HTERT RPE-1 (cell line): ENCODE results near the gene FAM163B.

Source experiments
- in situ Hi-C: fragments of 300-500 bp; cut with MboI; formaldehyde crosslinking; loops from 4 replicates; pipeline ENCODE4 v1.14.3; 2020; ENCODE audit warnings: low sequenced_read_pairs

Gene FAM163B

DNA sequence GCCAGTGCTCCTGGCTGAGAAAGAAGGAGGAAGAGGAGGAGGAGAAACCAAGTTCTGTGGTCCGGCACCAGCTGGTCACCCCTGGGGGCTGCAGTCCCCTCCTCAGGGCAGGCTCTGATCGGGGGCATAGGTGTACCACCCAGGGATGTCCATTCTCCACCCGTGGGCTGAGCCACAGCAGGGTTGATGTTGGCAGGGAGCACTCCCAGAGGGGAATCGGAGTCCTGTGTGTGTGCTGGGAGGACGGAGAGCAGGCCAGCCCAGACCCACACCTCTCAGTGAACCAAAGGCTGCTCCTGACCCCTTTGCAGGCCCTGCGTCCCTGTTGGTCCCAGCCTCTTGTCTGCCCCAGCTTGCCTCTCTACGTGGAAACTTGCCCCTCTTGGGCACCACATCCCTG, 79.3 kb downstream of the FAM163B start:
- in situ Hi-C loops = no loop called here

- in situ Hi-C loops = no loop called here
These were observed 79.7 kb downstream of the FAM163B start for GRCh38 chr9:133529457-133529856.

DNA sequence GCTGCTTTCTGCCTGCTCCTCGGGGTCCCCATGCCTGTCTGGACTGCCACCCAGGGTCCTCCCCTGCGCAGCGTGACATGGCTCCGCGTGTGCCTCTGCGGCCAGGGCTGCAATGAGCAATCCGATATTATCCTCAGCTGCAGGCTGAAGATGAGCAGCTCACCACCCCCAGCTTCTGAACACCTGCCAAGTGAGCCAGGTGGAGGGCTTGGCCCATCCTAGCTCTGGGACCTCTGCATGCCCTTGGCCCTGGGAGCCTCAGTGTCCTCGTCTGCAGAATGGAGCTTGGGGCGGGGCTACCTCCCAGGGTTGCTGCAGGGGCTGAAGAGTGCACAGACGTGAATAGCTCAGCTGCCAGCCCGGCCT, 80.3 kb downstream of the FAM163B start:
- in situ Hi-C loops = no loop called here

- in situ Hi-C loops = no loop called here
These were observed 81.0 kb downstream of the FAM163B start for GRCh38 chr9:133528001-133528875.

GRCh38 chr9:133527444-133527920, 81.7 kb downstream of the FAM163B start:
- in situ Hi-C loops = no loop called here
